B cell (primary cell): ENCODE data around the gene COBLL1. TPM values are rescaled to one million over a fixed set of nuclear protein-coding genes. Genes with fewer than 3 reads are reported as not detected.

Source experiments
- ATAC-seq: fragments of 200-7000 bp; cut with Tn5 transposase; one replicate; pipeline ENCODE4 v1.10.0; 2021; ENCODE audit warnings: low read depth, mild to moderate bottlenecking, moderate number of reproducible peaks, moderate library complexity
- CTCF ChIA-PET: fragments of 350-600 bp; sonication (Branson Sonifier 250); formaldehyde crosslinking; loops from one replicate; lab custom pipeline; 2021; ENCODE audit warnings: antibody characterized with exemption, inconsistent platforms; lab: Charles Lee
- POLR2A ChIA-PET: fragments of 350-600 bp; sonication (Branson Sonifier 250); formaldehyde crosslinking; loops from one replicate; lab custom pipeline; 2021; ENCODE audit warnings: antibody characterized with exemption; lab: Charles Lee
- DNase-seq: peaks from one replicate; pipeline ENCODE4 v3.0.0; 2013
- H2AFZ ChIP-seq: 2 replicates; pipeline ENCODE4 v1.6.1; 2012; ENCODE audit warnings: mild to moderate bottlenecking, low read depth, low read length; ENCODE audit not compliant: insufficient read depth, poor library complexity, severe bottlenecking
- H3K27ac ChIP-seq, 2 donors: 1 replicate in 1 of 2; 2 replicates in 1 of 2; pipeline ENCODE4 v1.5.1; 2012 to 2013; ENCODE audit warnings: low read length in 2 of 2, mild to moderate bottlenecking in 2 of 2, moderate library complexity in 1 of 2
- H3K27me3 ChIP-seq, 4 experiments: fragments of 200-600 bp in 1 of 4; sonication (generic) in 1 of 4; replicated peaks in 1 of 4; 1 replicate in 2 of 4; 2 replicates in 2 of 4; pipeline versions ENCODE4 v1.6.1 to v1.7.0; 2013 to 2016; ENCODE audit warnings: low read length in 3 of 4, mild to moderate bottlenecking in 2 of 4, mixed read lengths in 1 of 4, moderate library complexity in 1 of 4; ENCODE audit not compliant: insufficient read depth in 4 of 4, control insufficient read depth in 3 of 4; ENCODE audit errors: control extremely low read depth in 1 of 4
- H3K36me3 ChIP-seq, 2 experiments: replicated peaks in 1 of 2; 1 replicate in 1 of 2; 2 replicates in 1 of 2; pipeline versions ENCODE4 v1.6.1 to v1.7.1; 2013; ENCODE audit warnings: low read length in 1 of 2; ENCODE audit not compliant: insufficient read depth in 2 of 2, control insufficient read depth in 1 of 2; ENCODE audit errors: control extremely low read depth in 1 of 2, extremely low read depth in 1 of 2
- H3K4me1 ChIP-seq, 2 donors: fragments of 200-600 bp in 1 of 2; sonication (generic) in 1 of 2; 1 replicate in 1 of 2; 2 replicates in 1 of 2; pipeline versions ENCODE4 v1.5.1 to v1.6.1; 2013 to 2017; ENCODE audit warnings: low read length in 2 of 2; ENCODE audit not compliant: control insufficient read depth in 2 of 2, insufficient read depth in 2 of 2
- H3K4me2 ChIP-seq: replicated peaks from 2 replicates; pipeline ENCODE3; 2012; ENCODE audit warnings: mild to moderate bottlenecking, low read depth, low read length; ENCODE audit not compliant: poor library complexity, severe bottlenecking
- H3K4me3 ChIP-seq, 5 experiments: fragments of 200-600 bp in 1 of 5; sonication (generic) in 1 of 5; 1 replicate in 3 of 5; 2 replicates in 2 of 5; pipeline versions ENCODE4 v1.5.1 to v1.7.0; 2011 to 2016; ENCODE audit warnings: low read length in 4 of 5, mild to moderate bottlenecking in 4 of 5, low read depth in 2 of 5, control low read depth in 1 of 5, moderate library complexity in 1 of 5; ENCODE audit not compliant: insufficient read depth in 1 of 5; ENCODE audit errors: control extremely low read depth in 1 of 5, extremely low read depth in 1 of 5
- H3K79me2 ChIP-seq: fragments of 200-600 bp; sonication (generic); one replicate; pipeline ENCODE4 v1.6.0; 2016; ENCODE audit warnings: low read length; ENCODE audit not compliant: control insufficient read depth, insufficient read depth
- H3K9ac ChIP-seq: fragments of 200-600 bp; sonication (generic); 2 replicates; pipeline ENCODE4 v1.6.1; 2017; ENCODE audit warnings: mild to moderate bottlenecking, low read length, moderate library complexity
- H3K9me3 ChIP-seq, 3 donors: one replicate each; pipeline versions ENCODE4 v1.6.1 to v1.7.1; 2013; ENCODE audit warnings: low read length in 2 of 3; ENCODE audit not compliant: control insufficient read depth in 2 of 3, insufficient read depth in 1 of 3; ENCODE audit errors: control extremely low read depth in 1 of 3
- H4K20me1 ChIP-seq: 2 replicates; pipeline ENCODE4 v1.6.0; 2012; ENCODE audit warnings: mild to moderate bottlenecking, low read length; ENCODE audit not compliant: insufficient read depth, control insufficient read depth, poor library complexity, severe bottlenecking
- H3K27ac Mint-ChIP-seq: one replicate; pipeline ENCODE4 v1.8.0; 2021; ENCODE audit warnings: mixed read lengths
- H3K27me3 Mint-ChIP-seq: one replicate; pipeline ENCODE4 v1.8.0; 2021; ENCODE audit warnings: mixed read lengths
- H3K4me1 Mint-ChIP-seq: one replicate; pipeline ENCODE4 v1.8.0; 2021; ENCODE audit warnings: mixed read lengths
- H3K4me3 Mint-ChIP-seq: one replicate; pipeline ENCODE4 v1.8.0; 2021; ENCODE audit warnings: mixed read lengths
- H3K9me3 Mint-ChIP-seq: one replicate; pipeline ENCODE4 v1.8.0; 2022; ENCODE audit warnings: mixed read lengths; ENCODE audit not compliant: insufficient read depth
- CTCF ChIP-seq: fragments of 200-600 bp; IDR thresholded peaks from one replicate; pipeline ENCODE4 v1.8.0; 2022; ENCODE audit warnings: antibody characterized with exemption, mild to moderate bottlenecking
- EZH2 ChIP-seq: IDR thresholded peaks from 2 replicates; pipeline ENCODE4 v1.6.1; 2012; ENCODE audit warnings: borderline replicate concordance, low read depth, mild to moderate bottlenecking, moderate library complexity, low read length; ENCODE audit not compliant: insufficient read depth, poor library complexity, severe bottlenecking
- WGBS: methylation state at CpG from one replicate; pipeline ENCODE4 v1.1.5; 2013; ENCODE audit warnings: missing lambda C conversion rate; ENCODE audit not compliant: insufficient coverage; 5-methylcytosine and 5-hydroxymethylcytosine counted together
- intact Hi-C: fragments of 100-400 bp; cut with micrococcal nuclease; formaldehyde crosslinking; loops from one replicate; pipeline ENCODE4 v1.10.0; 2022
- polyA plus RNA-seq: library from polyadenylated mRNA; depleted of rRNA; stranded (reverse); fragments of >200 nt; gene quantifications from 2 replicates; pipeline ENCODE4 v1.2.3, GENCODE V29; 2012
- total RNA-seq, 2 donors: library from RNA; stranded (reverse); fragments of 120-200 nt in 1 of 2; gene quantifications; 1 replicate in 1 of 2; 2 replicates in 1 of 2; pipeline versions ENCODE4 v1.2.3 to v1.2.4, GENCODE V29; 2013 to 2022

COBLL1 gene
- total and polyA plus RNA-seq, 2 donors (not counting 1 experiment from before 2014, with no cell fraction given) = 45.1 to 234 TPM

- H3K4me3 Mint-ChIP-seq = no peak overlapping the region
- H3K4me3 ChIP-seq = no peak overlapping the region
- peaks cover 11 to 17% of the 10 kb centered on the region in 2 donors for H3K4me1 ChIP-seq
- DNase-seq (no peak), ATAC-seq (no peak)
- no peaks in the 10 kb centered on the region for H3K27me3 ChIP-seq
- no peaks in the 10 kb centered on the region for H3K9me3 ChIP-seq
- no peak overlapping the region for H3K4me2 ChIP-seq
- H3K9me3 Mint-ChIP-seq = no peaks in the 10 kb centered on the region
- peaks cover 8% of the 10 kb centered on the region for H4K20me1 ChIP-seq
- H3K9ac ChIP-seq = no peak overlapping the region
- no peak for TF ChIP-seq EZH2
- TF ChIP-seq CTCF = no peak
- no peak overlapping the region for H3K27ac Mint-ChIP-seq
- H3K27me3 Mint-ChIP-seq = no peaks in the 10 kb centered on the region
- peaks cover 70% of the 10 kb centered on the region for H3K79me2 ChIP-seq
- no peak overlapping the region for H2AFZ ChIP-seq
- intact Hi-C loops = no loop called here
- H3K36me3 ChIP-seq = no peaks in the 10 kb centered on the region
- ChIA-PET POLR2A (no interaction called here), CTCF (interaction anchor here (1.4 kb wide), 1 partner anchor 96 kb away, joined by 5 read pairs; no protein-coding TSS in a partner anchor)
- H3K27ac ChIP-seq = peak overlapping the region in 1 of 2 donors; percentile 58
- H3K4me1 Mint-ChIP-seq = peaks cover 20% of the 10 kb centered on the region
Measured at GRCh38 chr2:164816900-164817299, 24.7 kb downstream of the COBLL1 start.

- H3K4me3 Mint-ChIP-seq = no peak overlapping the region
- POLR2A ChIA-PET = no interaction called here
- H4K20me1 ChIP-seq = peaks cover 11% of the 10 kb centered on the region
- H2AFZ ChIP-seq = no peak overlapping the region
- H3K27me3 ChIP-seq = no peaks in the 10 kb centered on the region
- no peaks in the 10 kb centered on the region for H3K36me3 ChIP-seq
- intact Hi-C loops = no loop called here
- DNase-seq (no peak), ATAC-seq (no peak)
- peaks cover 70% of the 10 kb centered on the region for H3K79me2 ChIP-seq
- peaks cover 11 to 17% of the 10 kb centered on the region in 2 donors for H3K4me1 ChIP-seq
- H3K27ac Mint-ChIP-seq = no peak overlapping the region
- no peak overlapping the region for H3K9ac ChIP-seq
- H3K27ac ChIP-seq = peak overlapping the region in 1 of 2 donors; percentile 6
- H3K4me3 ChIP-seq = no peak overlapping the region
- H3K27me3 Mint-ChIP-seq = no peaks in the 10 kb centered on the region
- CTCF ChIA-PET = interaction anchor here (1.4 kb wide), 1 partner anchor 97 kb away, joined by 5 read pairs; no protein-coding TSS in a partner anchor
- no peak overlapping the region for H3K4me2 ChIP-seq
- no peak for TF ChIP-seq EZH2
- WGBS = 100% methylated on average over 1 of the region's 2 CpGs
- no peaks in the 10 kb centered on the region for H3K9me3 Mint-ChIP-seq
- peaks cover 22% of the 10 kb centered on the region for H3K4me1 Mint-ChIP-seq
- H3K9me3 ChIP-seq = no peaks in the 10 kb centered on the region
Measured at GRCh38 chr2:164816046-164816445, 25.6 kb downstream of the COBLL1 start.
